ENCODE measurements around the gene TGFA. TPM values are rescaled to one million over a fixed set of nuclear protein-coding genes. Genes with fewer than 3 reads are reported as not detected.

Gene TGFA
- total and polyA plus RNA-seq, 10 of the 15 experiments (the other 5 are each of a cell fraction or from before 2014, with no cell fraction given), result 0.03 to 0.23 TPM; not detected in 8

DNA sequence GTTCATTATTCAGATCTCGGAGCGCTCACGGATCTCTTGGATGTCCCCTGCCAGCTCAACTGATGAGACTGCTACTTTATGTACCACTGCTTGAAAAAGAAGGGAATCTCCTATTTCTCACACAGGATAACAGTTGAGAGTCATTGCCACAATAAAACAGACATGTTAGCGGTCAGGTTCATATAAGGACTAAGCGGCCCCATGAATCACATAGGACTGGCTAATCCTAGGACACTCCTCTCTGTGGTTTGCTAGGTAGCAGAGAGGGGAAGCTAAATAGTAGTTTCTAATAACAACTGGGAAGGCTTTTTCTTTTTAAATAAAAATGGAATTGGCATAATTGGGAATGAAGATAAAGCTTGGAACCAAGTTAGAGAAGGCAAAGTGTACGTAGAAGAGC lies 15.9 kb upstream of the TGFA start:
- FAIRE-seq, result no peak
- H3K4me1 ChIP-seq (ENCODE audit: control insufficient read depth, insufficient read depth, low read length), result no peaks in the 10 kb centered on the region
- BruUV-seq (replicated peaks), result no TSS peak
- ChIA-PET SMC1A (ENCODE audit: uncharacterized antibody, unreplicated experiment) (interaction anchor here (1.2 kb wide), 1 partner anchor 10 kb away, joined by 4 read pairs; no protein-coding TSS in a partner anchor), CTCF (interaction anchor here (1.2 kb wide), 1 partner anchor 13 kb away, joined by 3 read pairs; no protein-coding TSS in a partner anchor), POLR2A (no interaction called here), RAD21 (ENCODE audit: unreplicated experiment) (no interaction called here)
- no peak overlapping the region for H3K4me2 ChIP-seq (ENCODE audit: control insufficient read depth, insufficient read depth)
- no peaks in the 10 kb centered on the region for H4K20me1 ChIP-seq (ENCODE audit: control insufficient read depth, insufficient read depth)
- H3K9ac ChIP-seq (ENCODE audit: control insufficient read depth, insufficient read depth, low read length), result no peak overlapping the region
- in situ Hi-C loops (cut with MboI) (no loop called here), intact Hi-C loops (cut with micrococcal nuclease; ENCODE audit: unreplicated experiment) (no loop called here)
- H3K79me2 ChIP-seq (ENCODE audit: control insufficient read depth, insufficient read depth, low read length), result no peaks in the 10 kb centered on the region
- peaks cover 2 to 4% of the 10 kb centered on the region in 2 experiments; a peak in 1 of 4 replicates for H3K27me3 ChIP-seq (replicated peaks in 1 of 2; ENCODE audit: control insufficient read depth in 2 of 2, insufficient read depth in 2 of 2, low read length in 1 of 2)
- 38% methylated on average over 6 of the region's 6 CpGs for WGBS (ENCODE audit: insufficient coverage, insufficient replicate concordance, low lambda C conversion rate, missing lambda C conversion rate)
- H3K36me3 ChIP-seq (ENCODE audit: control insufficient read depth in 2 of 2, insufficient read depth in 2 of 2, low read length in 1 of 2), result no peaks in the 10 kb centered on the region
- H2AFZ ChIP-seq (ENCODE audit: control insufficient read depth, low read depth, low read length), result no peak overlapping the region
- DNase-seq (ENCODE audit: low read depth, low spot score), result no peak
- no peak for ATAC-seq
- TF ChIP-seq TBL1XR1 (IDR thresholded peaks at IDR 0.05; ENCODE audit: low read depth, low read length) (no peak), IKZF2 (IDR thresholded peaks at IDR 0.05) (no peak), TCF3 (IDR thresholded peaks at IDR 0.05; ENCODE audit: borderline replicate concordance, insufficient read depth, low read depth, low read length) (no peak), JUND (IDR thresholded peaks at IDR 0.05; ENCODE audit: low read depth, low read length) (no peak), ZNF24 (IDR thresholded peaks at IDR 0.05) (no peak), ESRRA (IDR thresholded peaks at IDR 0.05; ENCODE audit: low read length) (no peak), PAX8 (IDR thresholded peaks at IDR 0.05) (no peak), NR2F1 (conservative IDR thresholded peaks at IDR 0.05) (no peak), CHD4 (IDR thresholded peaks at IDR 0.05) (no peak), ZBTB11 (CRISPR knock-in tag; IDR thresholded peaks at IDR 0.05) (no peak), POLR2AphosphoS5 (IDR thresholded peaks at IDR 0.05; ENCODE audit: low read length) (no peak), EP300 (IDR thresholded peaks at IDR 0.05; ENCODE audit: borderline replicate concordance in 1 of 2, control insufficient read depth in 1 of 2, low read depth in 2 of 2, low read length in 2 of 2) (no peak), CBX5 (IDR thresholded peaks at IDR 0.05; ENCODE audit: low read depth) (no peak), BRCA1 (IDR thresholded peaks at IDR 0.05; ENCODE audit: low read depth, low read length) (no peak), NFXL1 (IDR thresholded peaks at IDR 0.05; ENCODE audit: borderline replicate concordance) (no peak), FOXM1 (IDR thresholded peaks at IDR 0.05; ENCODE audit: low read depth, low read length) (no peak), SIX5 (IDR thresholded peaks at IDR 0.05; ENCODE audit: low read depth, low read length, severe bottlenecking) (no peak), YBX1 (IDR thresholded peaks at IDR 0.05) (no peak)
- TF ChIP-seq, protein P1, sequence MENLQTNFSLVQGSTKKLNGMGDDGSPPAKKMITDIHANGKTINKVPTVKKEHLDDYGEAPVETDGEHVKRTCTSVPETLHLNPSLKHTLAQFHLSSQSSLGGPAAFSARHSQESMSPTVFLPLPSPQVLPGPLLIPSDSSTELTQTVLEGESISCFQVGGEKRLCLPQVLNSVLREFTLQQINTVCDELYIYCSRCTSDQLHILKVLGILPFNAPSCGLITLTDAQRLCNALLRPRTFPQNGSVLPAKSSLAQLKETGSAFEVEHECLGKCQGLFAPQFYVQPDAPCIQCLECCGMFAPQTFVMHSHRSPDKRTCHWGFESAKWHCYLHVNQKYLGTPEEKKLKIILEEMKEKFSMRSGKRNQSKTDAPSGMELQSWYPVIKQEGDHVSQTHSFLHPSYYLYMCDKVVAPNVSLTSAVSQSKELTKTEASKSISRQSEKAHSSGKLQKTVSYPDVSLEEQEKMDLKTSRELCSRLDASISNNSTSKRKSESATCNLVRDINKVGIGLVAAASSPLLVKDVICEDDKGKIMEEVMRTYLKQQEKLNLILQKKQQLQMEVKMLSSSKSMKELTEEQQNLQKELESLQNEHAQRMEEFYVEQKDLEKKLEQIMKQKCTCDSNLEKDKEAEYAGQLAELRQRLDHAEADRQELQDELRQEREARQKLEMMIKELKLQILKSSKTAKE (IDR thresholded peaks at IDR 0.05; ENCODE audit: low read depth, poor library complexity, severe bottlenecking), result no peak
- H3K9me3 ChIP-seq (replicated peaks; ENCODE audit: control insufficient read depth, insufficient read depth, low read length), result no peaks in the 10 kb centered on the region
- H3K4me3 ChIP-seq, result no peak overlapping the region
- no peak overlapping the region for H3K27ac ChIP-seq (ENCODE audit: control insufficient read depth, insufficient read depth)
